Stimulated activated naive CD8-positive, alpha-beta T cell treated with anti-CD3 and anti-CD28 coated beads, Interleukin-15, Interleukin-2, amounts not matched to agents 100 U/mL and 50 U/mL, for 24 hours (primary cell): ENCODE results near the gene SUSD2.
"Not testable (repeated sequence)": the region's sequence is repeated elsewhere in the genome, so short reads cannot be mapped to it uniquely, and the experiment has no call there.

Experiments
- ATAC-seq: fragments of 150-1000 bp; cut with Tn5 transposase; one replicate; pipeline ENCODE4 v1.10.0; 2021
- DNase-seq: peaks from one replicate; pipeline ENCODE4 v3.0.0; 2021

SUSD2 gene

GRCh38 chr22:24181088-24181995, at the start of gene SUSD2:
TSS of gene SUSD2 (plus strand) at chr22:24181487. CDS start at chr22:24181520, 33 bp downstream.
- ATAC-seq (no peak), DNase-seq (no peak)

GRCh38 chr22:24133187-24133965, 47.9 kb upstream of the SUSD2 start:
- ATAC-seq (peak; percentile 39), DNase-seq (no peak)

- ATAC-seq (peak; percentile 29), DNase-seq (peak; percentile 69)
Observed at GRCh38 chr22:24134090-24134846, 47.0 kb upstream of the SUSD2 start.

GRCh38 chr22:24136533-24136932, 44.8 kb upstream of the SUSD2 start:
- not testable (repeated sequence) for ATAC-seq, DNase-seq

GRCh38 chr22:24137595-24137994, 43.7 kb upstream of the SUSD2 start:
- ATAC-seq: no peak
- no peak for DNase-seq

GRCh38 chr22:24138649-24139420, 42.5 kb upstream of the SUSD2 start:
- ATAC-seq: no peak

GRCh38 chr22:24140357-24140756, 40.9 kb upstream of the SUSD2 start:
- ATAC-seq (no peak), DNase-seq (no peak)

More at GRCh38 chr22:24138649-24139420, 42.5 kb upstream of the SUSD2 start:
- DNase-seq: no peak

- DNase-seq: no peak
- peak; percentile 69 for ATAC-seq
Observed at GRCh38 chr22:24141586-24141985, 39.7 kb upstream of the SUSD2 start.

GRCh38 chr22:24142241-24142640, 39.0 kb upstream of the SUSD2 start:
- ATAC-seq (no peak), DNase-seq (no peak)

- ATAC-seq: no peak
Observed at GRCh38 chr22:24142831-24143230, 38.5 kb upstream of the SUSD2 start.

GRCh38 chr22:24144056-24144777, 37.1 kb upstream of the SUSD2 start:
- no peak for DNase-seq
- ATAC-seq: no peak

More at GRCh38 chr22:24142831-24143230, 38.5 kb upstream of the SUSD2 start:
- no peak for DNase-seq

- ATAC-seq: no peak
- no peak for DNase-seq
Observed at GRCh38 chr22:24144778-24145085, 36.6 kb upstream of the SUSD2 start.

GRCh38 chr22:24145446-24146193, 35.7 kb upstream of the SUSD2 start:
- no peak for ATAC-seq
- DNase-seq: no peak

GRCh38 chr22:24146194-24146616, 35.1 kb upstream of the SUSD2 start:
- peak; percentile 30 for ATAC-seq

GRCh38 chr22:24146791-24147353, 34.4 kb upstream of the SUSD2 start:
- DNase-seq: no peak
- ATAC-seq: no peak

More at GRCh38 chr22:24146194-24146616, 35.1 kb upstream of the SUSD2 start:
- DNase-seq: no peak

GRCh38 chr22:24147666-24148065, 33.6 kb upstream of the SUSD2 start:
- DNase-seq (no peak), ATAC-seq (no peak)

- ATAC-seq: no peak
- no peak for DNase-seq
Observed at GRCh38 chr22:24148266-24149197, 32.8 kb upstream of the SUSD2 start.

GRCh38 chr22:24149198-24149590, 32.1 kb upstream of the SUSD2 start:
- DNase-seq (no peak), ATAC-seq (no peak)

GRCh38 chr22:24153353-24153752, 27.9 kb upstream of the SUSD2 start:
- DNase-seq: no peak
- no peak for ATAC-seq
